ENCODE measurements around the gene RPP38.

DNA sequence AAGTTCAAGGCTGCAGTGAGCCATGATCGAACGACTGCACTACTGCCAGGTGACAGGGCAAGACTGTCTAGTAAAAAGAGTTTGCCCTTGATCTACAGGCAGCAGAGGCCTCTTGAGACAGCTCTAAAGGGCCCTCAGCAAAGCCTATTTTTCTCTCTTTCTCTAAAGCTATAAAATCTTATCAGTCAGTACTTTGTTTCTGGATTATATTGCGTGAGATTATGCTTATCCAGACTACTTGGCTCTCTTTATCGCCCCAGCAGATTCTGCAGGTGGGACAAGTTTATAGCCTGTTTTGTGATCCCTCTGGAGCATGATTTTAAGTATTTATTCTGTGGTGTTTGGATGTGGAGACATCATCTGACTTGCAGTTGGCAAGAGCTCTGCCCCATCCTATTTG, 2.7 kb downstream of the RPP38 start:
- TF ChIP-seq SUZ12 (IDR thresholded peaks at IDR 0.05; ENCODE audit: extremely low read depth, insufficient read depth, insufficient read length) (no peak), YY1 (IDR thresholded peaks at IDR 0.05; ENCODE audit: insufficient read depth, insufficient read length) (no peak), ZNF274 (IDR thresholded peaks at IDR 0.05; ENCODE audit: low read depth, low read length) (no peak)

Measured in NT2/D1 (cell line).